Measurements from ENCODE around the gene AP1G1.
"Not testable (repeated sequence)": the region's sequence is repeated elsewhere in the genome, so short reads cannot be mapped to it uniquely, and the experiment has no call there.

AP1G1 gene

GRCh38 chr16:71807905-71808592, 585 bp downstream of the AP1G1 start:
- DNase-seq: no peak

GRCh38 chr16:71803305-71803690, 5.3 kb downstream of the AP1G1 start:
- DNase-seq: no peak

GRCh38 chr16:71796501-71797097, 12.0 kb downstream of the AP1G1 start:
- no peak for DNase-seq

- DNase-seq: no peak
Observed at GRCh38 chr16:71794943-71795342, 13.7 kb downstream of the AP1G1 start.

GRCh38 chr16:71794018-71794417, 14.6 kb downstream of the AP1G1 start:
- DNase-seq: no peak

GRCh38 chr16:71792176-71792575, 16.5 kb downstream of the AP1G1 start:
- DNase-seq: no peak

- not testable (repeated sequence) for DNase-seq
Observed at GRCh38 chr16:71790329-71790728, 18.3 kb downstream of the AP1G1 start.

- no peak for DNase-seq
Observed at GRCh38 chr16:71789136-71789535, 19.5 kb downstream of the AP1G1 start.

- no peak for DNase-seq
Observed at GRCh38 chr16:71788578-71788977, 20.1 kb downstream of the AP1G1 start.

GRCh38 chr16:71785143-71785542, 23.5 kb downstream of the AP1G1 start:
- not testable (repeated sequence) for DNase-seq

- DNase-seq: no peak
Observed at GRCh38 chr16:71784093-71784492, 24.5 kb downstream of the AP1G1 start.

- no peak for DNase-seq
Observed at GRCh38 chr16:71781741-71782140, 26.9 kb downstream of the AP1G1 start.

GRCh38 chr16:71780521-71781089, 28.0 kb downstream of the AP1G1 start:
- DNase-seq: no peak

GRCh38 chr16:71778780-71779179, 29.9 kb downstream of the AP1G1 start:
- no peak for DNase-seq

- no peak for DNase-seq
Observed at GRCh38 chr16:71777329-71777728, 31.3 kb downstream of the AP1G1 start.

- no peak for DNase-seq
Observed at GRCh38 chr16:71775949-71776348, 32.7 kb downstream of the AP1G1 start.

GRCh38 chr16:71771571-71771970, 37.1 kb downstream of the AP1G1 start:
- no peak for DNase-seq

- no peak for DNase-seq
Observed at GRCh38 chr16:71769222-71769621, 39.4 kb downstream of the AP1G1 start.

- no peak for DNase-seq
Observed at GRCh38 chr16:71767060-71767900, 41.4 kb downstream of the AP1G1 start.

GRCh38 chr16:71762186-71762585, 46.4 kb downstream of the AP1G1 start:
- DNase-seq: no peak

GRCh38 chr16:71761097-71761496, 47.5 kb downstream of the AP1G1 start:
- DNase-seq: no peak

- DNase-seq: no peak
Observed at GRCh38 chr16:71758293-71758760, 50.3 kb downstream of the AP1G1 start.

- DNase-seq: no peak
Observed at GRCh38 chr16:71754652-71755051, 54.0 kb downstream of the AP1G1 start.
